ENCODE data around the gene DYNC2H1.

Gene DYNC2H1, protein sequence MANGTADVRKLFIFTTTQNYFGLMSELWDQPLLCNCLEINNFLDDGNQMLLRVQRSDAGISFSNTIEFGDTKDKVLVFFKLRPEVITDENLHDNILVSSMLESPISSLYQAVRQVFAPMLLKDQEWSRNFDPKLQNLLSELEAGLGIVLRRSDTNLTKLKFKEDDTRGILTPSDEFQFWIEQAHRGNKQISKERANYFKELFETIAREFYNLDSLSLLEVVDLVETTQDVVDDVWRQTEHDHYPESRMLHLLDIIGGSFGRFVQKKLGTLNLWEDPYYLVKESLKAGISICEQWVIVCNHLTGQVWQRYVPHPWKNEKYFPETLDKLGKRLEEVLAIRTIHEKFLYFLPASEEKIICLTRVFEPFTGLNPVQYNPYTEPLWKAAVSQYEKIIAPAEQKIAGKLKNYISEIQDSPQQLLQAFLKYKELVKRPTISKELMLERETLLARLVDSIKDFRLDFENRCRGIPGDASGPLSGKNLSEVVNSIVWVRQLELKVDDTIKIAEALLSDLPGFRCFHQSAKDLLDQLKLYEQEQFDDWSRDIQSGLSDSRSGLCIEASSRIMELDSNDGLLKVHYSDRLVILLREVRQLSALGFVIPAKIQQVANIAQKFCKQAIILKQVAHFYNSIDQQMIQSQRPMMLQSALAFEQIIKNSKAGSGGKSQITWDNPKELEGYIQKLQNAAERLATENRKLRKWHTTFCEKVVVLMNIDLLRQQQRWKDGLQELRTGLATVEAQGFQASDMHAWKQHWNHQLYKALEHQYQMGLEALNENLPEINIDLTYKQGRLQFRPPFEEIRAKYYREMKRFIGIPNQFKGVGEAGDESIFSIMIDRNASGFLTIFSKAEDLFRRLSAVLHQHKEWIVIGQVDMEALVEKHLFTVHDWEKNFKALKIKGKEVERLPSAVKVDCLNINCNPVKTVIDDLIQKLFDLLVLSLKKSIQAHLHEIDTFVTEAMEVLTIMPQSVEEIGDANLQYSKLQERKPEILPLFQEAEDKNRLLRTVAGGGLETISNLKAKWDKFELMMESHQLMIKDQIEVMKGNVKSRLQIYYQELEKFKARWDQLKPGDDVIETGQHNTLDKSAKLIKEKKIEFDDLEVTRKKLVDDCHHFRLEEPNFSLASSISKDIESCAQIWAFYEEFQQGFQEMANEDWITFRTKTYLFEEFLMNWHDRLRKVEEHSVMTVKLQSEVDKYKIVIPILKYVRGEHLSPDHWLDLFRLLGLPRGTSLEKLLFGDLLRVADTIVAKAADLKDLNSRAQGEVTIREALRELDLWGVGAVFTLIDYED (N-terminal part only)

DNA sequence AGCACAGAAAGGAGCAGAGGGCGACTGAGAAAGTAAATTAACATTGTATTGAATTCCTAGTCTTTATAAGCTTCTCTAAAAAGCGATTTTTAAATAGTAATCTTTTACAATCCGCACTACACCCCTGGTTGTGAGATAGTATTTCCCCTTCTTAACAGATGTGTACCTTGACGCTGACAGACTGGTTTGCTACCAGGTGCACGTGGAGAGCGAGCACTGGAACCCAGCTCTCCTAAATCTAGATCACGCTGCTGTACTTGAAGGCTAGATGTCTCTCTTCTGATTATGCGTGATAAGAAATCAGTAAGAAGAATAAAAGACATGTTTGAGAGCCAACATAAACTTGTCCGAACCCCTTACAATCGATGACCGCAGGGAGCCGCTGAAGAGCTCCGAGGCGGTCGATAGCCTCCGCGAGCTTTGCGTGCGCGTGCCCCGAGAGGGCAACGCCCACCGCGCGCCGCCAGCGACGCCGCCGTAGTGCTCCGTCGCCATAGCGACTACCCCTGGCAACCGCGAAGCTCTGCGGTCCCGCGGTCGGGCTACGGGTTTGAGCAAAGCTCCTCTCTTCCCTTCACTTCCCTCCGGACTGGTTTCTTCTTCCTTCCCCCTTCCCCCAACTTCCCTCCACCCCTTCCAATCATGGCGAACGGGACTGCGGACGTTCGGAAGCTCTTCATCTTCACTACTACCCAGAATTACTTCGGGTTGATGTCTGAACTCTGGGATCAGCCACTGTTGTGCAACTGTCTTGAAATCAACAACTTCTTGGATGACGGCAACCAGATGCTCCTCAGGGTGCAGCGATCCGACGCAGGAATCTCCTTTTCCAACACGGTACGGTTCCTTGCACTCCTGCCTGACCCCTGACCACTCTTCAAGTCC lies at the start of gene DYNC2H1:
Gene DYNC2H1 (plus strand): TSS at position 494 of the 885 bp plus-strand sequence. CDS start 149 bp downstream, at position 643.
- peak; percentile 84 for DNase-seq (ENCODE audit: low read depth)

DNA sequence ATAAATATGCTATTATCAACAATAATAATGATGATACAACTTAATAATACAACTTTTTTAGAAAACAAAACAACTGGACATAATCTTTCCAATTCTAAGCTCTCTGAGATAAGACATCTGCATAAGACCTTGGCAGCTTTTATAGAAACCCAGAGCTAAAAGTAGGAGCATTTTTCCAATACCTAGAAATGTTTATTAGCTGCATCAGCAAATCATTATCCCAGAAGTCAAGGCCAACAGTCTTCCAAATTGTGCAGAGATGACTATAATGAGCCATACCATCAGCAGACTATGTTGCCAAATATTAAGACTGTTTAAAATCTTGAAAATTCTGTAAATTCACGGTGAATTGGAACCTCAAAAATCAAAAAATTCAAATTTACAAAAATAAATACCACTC lies 47.6 kb upstream of the DYNC2H1 start:
- no peak for DNase-seq (ENCODE audit: low read depth)

DNA sequence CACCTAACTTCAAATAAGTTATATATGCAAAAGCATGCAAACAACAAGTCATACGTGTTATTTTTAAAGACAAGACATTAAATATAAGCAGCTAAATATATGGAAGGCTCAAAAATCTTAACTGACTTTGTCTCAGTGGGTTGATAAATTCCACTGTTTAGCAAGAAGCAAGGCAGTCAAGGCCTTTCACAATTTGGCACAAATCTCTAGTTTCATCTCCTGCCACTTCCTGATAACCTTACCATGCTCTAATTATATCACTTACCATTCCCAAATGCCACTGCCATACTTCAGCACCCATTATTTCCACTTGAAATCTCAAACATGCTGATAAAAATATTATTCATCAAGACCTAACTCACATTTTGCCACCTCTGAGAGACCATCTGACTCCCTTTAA lies 42.1 kb upstream of the DYNC2H1 start:
- no peak for DNase-seq (ENCODE audit: low read depth)

DNA sequence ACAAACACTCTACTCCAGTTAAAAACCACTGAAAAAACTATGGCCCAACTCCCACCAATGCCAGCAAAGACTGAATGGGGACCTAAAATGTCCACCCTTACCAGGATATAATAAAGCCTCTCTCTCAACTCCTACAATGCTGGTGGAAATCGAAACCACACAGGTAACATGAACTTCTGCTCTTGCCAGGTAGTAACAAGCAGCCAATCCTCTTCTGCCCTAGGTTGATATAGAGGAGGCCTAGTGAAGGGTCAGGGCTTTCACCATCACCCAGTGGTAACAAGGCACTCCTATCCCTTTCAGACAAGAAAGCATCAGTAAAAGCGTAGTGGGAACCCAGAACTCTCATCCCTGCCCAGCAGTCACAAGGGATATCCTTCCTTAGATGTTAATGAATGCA lies 39.9 kb upstream of the DYNC2H1 start:
- DNase-seq (ENCODE audit: low read depth), result no peak

DNA sequence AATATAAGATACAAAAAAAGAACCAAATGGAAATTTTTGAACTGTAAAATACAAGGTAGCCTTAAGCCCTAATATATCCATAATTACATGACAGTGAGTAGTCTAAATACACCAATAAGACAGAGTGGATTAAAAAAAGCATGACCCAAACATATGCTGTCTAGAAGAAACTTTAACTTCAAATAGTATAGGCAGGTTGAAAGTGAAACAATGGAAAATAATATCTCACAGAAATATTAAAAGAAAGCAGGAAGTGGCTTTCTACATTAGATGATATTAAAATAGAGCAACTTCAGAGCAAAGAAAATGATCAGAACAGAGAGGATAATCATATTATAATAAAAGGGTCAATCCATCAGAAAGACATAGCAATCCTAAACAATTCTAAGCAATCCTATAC lies 39.1 kb upstream of the DYNC2H1 start:
- no peak for DNase-seq (ENCODE audit: low read depth)

DNA sequence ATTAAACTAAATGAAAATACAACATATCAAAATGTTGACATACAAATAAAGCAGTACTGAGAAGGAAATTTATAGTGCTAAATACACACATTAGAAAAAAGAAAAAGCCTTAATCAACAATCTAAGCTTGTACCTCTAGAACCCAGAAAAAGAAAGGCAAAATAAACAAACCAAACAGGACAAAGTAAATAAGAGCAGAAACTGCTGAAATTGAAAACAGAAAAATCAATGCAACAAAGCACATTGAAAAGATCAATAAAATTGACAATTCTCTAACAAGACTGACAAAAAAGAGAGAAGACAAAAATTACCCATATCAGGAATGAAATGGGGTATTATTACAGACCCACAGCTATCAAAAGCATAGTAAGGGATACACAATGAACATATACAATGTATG lies 38.2 kb upstream of the DYNC2H1 start:
- no peak for DNase-seq (ENCODE audit: low read depth)

DNA sequence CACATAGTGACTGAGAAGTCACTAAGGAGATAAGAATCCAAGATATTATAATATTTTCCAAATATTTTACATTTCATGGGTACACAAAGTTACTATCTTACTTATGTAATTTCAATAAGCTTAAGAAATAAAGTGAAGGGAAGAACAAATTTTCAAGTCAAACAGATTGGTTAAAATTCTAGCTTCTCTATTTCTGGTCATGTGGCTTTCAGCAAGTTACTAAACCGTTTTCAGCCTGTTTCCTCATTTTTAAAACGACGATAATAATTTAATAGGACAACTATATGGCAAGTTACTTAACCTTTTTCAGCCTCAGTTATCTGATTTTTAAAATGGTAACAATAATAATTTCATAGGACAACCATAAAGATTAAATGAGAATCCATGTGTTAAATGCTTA lies 32.9 kb upstream of the DYNC2H1 start:
- no peak for DNase-seq (ENCODE audit: low read depth)

DNA sequence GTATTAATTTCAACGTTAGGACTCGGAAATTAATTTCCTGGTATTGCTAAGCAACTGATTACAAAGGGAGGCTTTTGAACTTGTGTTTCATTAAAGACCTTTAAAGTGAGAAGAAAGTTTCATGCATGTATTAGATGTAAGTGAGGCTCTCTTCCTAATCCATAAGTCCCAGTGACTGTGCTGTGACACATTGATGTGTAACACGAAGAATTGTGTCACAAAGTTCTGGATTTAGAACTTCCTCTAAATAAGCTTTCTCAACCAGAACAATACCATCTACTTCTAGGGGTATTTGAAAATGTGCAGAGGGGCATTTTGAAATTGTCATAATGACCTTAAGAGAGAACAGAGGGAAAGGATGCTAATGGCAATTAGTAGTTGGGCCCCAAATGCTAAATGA lies 31.7 kb upstream of the DYNC2H1 start:
- DNase-seq (ENCODE audit: low read depth), result no peak

DNA sequence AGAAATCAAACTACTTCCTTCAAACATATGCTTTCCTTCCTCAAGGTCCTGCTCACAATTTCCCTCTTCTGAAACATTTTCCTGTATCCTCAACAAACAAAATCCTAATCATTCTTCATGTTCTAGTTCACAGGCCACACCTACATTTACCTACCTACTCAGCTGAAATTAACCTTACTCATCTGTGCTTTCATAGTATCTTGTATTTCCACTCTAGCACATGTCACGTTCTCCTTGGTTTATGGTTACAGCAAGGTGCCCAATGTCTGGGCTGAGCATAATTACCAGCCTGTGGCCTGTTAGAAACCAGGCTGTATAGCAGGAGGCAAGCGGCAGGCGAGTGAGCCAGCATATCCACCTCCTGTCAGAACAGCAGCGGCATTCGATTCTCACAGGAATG lies 30.5 kb upstream of the DYNC2H1 start:
- DNase-seq (ENCODE audit: low read depth), result no peak

DNA sequence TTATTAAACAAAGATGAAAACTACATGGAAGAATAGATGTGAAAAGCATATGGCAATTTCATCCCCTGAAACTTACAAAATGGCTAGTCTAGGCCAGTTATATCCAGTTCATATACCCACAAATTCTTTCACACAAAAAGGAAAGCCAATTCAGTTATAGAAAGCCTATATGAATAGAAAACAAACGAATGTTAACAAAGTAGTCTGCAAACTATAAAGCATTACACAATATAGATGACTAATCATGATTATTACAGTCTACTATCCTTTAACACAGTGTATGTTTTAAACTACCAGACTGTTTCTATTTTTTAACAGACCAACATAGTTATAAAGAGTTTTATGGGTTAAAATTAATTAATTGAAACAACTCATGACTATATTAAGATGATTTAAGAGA lies 29.4 kb upstream of the DYNC2H1 start:
- no peak for DNase-seq (ENCODE audit: low read depth)

DNA sequence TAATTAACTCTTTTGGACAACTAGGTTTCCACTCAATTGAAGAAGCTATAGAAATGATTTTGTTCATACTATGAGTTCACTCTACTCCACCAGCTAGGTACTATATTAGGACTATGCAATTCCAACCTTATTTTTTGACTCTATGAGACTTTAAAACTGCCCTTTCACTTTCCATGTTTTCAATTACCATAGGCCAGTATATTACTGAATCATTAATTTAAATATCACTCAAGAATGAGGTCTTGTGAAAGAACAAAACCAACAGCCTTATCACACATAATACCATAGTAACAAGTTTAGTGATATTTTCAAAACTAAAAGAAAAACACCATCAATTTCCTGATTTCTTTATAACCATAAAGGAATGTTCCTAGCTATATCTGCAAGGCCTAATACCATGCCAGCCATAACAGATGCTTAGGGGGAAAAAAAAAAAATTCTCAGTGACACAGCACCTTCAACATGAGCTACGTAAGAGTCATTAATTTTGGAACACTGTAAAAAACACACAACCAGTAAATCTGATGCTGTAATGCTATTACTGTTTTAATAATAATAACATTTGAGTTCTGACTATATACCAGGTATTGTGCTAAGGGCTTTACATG lies 23.4 kb upstream of the DYNC2H1 start:
- DNase-seq (ENCODE audit: low read depth), result no peak

DNA sequence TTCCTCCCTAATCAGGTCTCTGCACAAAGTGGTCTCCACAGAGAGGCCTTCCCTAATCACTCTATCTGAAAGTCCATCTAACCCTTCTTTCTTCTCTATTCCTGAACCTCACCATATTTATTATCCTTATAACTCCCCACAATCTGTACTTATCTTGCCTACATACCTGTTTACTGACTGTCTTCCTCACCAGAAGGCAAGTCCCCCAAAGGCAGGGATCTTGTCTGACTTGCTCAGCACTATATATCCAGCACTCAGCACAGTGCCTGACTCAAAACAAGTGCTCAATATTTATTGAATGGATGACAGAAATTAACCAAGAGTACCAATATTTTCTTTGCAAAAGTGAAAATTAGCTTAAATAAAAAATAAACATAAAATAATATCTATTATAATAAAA lies 22.8 kb upstream of the DYNC2H1 start:
- DNase-seq (ENCODE audit: low read depth), result no peak

DNA sequence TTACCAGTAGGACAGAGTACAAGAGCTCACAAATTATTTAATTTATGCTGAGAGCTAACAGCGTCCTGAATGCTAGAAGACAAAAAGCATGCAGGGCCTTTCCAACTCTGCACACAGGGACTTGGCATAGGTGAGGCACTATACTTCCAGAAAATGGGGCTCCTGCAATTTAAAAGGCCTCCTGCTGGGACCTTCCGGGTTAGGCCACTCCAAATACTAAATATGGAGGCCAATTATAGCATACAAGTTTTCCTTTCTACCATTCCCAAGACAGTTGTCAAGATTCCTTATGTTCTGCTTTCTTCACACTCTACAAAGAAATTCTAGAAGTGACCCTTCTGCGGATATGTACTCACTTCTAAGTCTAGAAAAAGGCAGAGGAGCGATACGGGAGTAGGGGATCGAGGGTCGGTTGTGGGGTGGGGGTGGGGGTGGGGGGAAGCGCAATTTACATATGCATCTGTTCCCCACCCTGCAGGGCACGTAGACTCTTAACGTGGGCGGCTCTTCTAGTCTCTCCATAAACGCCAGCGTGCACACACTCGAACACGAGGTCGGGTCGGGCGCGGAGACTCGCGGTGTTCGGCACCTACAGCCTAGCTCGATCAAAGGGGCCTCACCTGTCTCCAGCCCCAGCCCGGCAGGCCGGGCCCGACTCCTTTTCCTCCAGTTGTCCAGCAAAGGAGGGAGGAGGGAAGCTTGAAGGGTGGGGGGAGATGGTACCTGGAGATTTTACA lies 18.0 kb upstream of the DYNC2H1 start:
- peak; percentile 42 for DNase-seq (ENCODE audit: low read depth)

DNA sequence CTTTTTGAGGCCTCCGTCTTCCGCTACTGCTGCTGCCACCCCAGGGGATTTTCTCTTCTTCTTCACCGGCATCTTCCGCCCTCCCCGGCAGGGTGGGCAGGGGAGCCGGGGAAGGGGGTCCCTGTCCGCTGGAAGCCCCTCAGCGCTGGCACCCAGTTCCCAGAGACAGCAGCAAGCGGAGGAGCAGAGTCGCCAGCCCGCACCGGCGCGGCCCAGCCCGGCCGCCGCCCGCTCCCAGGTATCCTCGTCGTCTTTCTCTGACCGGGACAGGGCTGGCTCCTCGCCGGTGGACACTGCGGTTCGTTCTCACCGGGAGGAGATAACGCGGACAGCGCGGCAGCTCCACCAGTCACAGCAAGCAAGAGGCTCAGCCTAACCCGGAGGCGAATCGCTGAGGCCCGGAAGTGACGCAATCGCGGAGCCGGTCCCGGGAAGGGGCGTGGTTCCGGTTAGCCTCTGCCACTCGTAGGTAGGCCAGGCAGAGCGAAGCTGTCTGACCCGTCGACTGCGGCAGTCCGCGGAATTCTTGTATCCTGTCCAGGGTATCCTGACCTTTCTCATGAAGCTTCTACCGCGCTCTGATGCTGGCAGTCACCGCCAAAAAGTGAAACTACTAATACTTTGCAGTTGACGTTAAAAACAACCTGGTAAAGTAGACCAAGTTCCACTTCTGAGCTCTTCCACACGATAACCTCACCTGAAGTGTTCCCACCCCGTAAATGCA lies 17.3 kb upstream of the DYNC2H1 start, which contains the start of gene DCUN1D5:
Gene DCUN1D5 (minus strand): TSS at position 360 of the 724 bp plus-strand sequence. CDS start 288 bp downstream, at position 72.
- DNase-seq (ENCODE audit: low read depth), result peak; percentile 92

DNA sequence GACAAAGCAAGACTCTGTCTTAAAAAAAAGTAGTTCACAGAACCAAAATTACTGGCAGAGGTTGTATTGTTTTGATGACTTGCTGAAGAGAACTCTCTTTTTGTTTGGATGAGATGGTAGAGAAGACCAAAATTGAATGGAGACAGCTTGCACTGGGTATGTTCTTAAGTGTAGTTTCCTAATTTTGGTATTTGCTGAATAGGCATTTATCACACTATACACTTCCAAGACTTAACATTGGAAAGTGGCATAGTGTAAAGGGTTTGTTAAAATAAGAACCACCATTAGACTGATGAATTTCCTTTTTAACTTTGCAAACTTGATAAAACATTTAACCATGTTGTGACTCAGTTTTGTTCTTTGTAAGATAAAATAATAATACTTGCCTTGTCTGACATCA lies 11.9 kb upstream of the DYNC2H1 start:
- DNase-seq (ENCODE audit: low read depth), result no peak

DNA sequence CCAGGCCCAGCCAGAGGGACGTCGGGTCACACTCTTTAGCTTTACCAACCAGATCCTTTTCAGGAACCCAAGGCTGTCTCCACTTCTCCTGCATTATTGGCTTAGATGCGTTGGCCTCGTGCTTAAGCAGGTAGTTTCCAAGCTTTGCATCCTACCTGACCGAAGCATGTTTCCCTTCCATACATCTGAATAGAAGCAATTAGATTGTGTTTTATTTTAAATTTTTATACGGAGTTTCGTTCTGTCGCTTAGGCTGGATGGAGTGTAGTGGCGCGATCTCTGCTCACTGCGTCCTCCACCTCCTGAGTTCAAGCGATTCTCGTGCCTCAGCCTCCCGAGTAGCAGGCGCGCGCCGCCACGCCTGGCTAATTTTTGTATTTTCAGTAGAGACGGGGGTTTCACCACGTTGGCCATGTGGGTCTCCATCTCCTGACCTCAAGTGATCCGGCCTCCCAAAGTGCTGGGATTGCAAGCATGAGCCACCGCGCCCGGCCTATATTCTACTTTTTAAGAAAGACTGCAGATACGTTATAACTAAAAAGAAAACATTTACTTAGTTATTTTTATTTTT lies 677 bp downstream of the DYNC2H1 start:
- DNase-seq (ENCODE audit: low read depth), result no peak

DNA sequence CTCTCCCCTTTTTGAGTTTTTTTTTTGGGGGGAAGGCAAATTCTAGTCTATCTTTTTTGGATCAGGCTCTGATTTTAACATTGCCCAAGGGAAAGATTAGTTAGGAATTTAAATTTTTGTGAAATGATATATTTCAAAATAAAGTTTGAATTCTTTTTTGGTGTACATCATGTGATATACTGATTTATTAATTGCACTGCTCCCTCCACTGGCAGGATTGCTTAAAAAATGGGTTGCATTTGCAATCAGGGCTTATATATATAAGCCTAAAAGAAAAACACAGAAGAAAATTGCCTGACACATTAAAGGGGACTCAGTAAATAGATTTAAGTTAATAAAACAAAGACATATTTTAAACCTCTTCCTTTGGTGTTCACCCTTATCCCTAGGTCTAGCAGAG lies 1.2 kb downstream of the DYNC2H1 start:
- no peak for DNase-seq (ENCODE audit: low read depth)

DNA sequence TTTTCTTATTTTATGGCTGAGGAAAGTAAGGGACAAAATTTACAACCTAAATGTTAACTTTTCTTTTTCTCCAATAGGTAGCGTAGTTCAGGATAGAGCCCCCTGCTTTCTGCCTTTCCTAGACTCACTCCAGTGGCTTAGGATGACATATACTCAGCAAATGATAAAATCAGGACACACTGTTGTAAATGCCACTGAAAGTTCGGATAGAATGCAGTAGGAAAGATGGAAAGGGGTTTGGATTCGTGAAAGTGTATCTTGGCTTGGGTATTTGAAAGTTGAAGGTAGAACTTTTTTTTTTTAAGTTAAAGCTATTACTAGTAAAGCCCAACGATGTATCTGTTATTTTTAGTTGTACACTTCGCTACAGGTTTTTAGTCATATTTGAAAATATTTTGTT lies 2.2 kb downstream of the DYNC2H1 start:
- DNase-seq (ENCODE audit: low read depth), result no peak

DNA sequence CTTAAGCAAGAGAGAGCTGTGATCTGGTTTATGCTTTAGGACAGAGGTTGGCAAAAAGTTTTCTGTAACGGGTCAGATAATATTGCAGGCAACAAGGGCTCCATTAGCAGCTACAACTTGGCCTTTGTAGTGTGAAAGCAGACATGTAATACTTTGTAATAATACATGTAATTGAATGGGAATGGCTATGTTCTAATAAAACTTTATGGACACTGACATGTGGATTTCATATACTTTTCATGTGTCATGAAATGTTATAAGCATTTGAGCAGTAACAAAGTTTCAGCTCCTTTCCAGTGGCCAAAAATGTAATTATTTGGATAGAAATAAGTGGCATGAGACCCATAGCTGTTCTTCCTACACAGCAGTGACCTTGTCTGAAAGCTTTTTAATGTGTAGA lies 3.1 kb downstream of the DYNC2H1 start:
- no peak for DNase-seq (ENCODE audit: low read depth)

Data from activated T-cell treated with anti-CD3 and anti-CD28 coated beads for 24 hours (primary cell).